NCI-H1048 (cell line): ENCODE results near the gene KLK1.

ENCODE experiments used
- DNase-seq: peaks from one replicate; lab custom pipeline; 2025; lab: John Stamatoyannopoulos, UW

The KLK1 gene

DNA sequence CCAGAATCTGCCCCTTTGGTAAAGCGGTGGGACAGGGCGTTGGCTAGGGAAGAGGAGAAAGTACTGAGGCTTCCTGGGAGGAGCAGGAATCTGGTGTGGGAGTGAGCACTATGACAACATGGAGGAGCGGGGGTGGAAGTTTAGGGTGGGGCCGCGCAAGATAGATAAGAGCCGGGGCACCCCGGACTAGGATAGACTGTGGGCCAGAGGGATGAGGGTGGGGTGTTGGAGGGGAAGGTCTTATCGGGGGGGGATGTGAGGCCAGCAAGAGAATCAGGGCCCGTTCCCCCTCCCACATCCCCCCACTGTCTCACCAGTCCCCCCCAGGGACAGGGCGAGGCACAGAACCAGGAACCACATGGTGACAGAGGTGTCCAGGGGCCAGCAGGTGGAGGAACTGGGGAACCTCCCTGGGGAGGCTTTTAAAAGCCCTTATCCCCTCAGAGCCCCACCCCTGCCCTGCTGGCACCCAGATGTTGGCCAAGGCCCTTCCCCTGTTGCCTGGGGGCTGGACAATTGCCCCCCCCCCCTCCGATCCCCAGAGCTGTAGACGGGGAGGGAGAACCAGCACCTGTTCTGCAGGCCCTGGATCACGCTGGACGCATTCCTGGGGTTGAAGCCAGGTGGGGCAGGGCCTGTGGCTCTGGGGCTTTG lies at the start of gene KLK1:
Gene KLK1, minus strand, starts transcription at position 399 of the 654 bp plus-strand sequence. Its CDS starts 39 bp downstream, at position 360.
- no peak for DNase-seq

DNA sequence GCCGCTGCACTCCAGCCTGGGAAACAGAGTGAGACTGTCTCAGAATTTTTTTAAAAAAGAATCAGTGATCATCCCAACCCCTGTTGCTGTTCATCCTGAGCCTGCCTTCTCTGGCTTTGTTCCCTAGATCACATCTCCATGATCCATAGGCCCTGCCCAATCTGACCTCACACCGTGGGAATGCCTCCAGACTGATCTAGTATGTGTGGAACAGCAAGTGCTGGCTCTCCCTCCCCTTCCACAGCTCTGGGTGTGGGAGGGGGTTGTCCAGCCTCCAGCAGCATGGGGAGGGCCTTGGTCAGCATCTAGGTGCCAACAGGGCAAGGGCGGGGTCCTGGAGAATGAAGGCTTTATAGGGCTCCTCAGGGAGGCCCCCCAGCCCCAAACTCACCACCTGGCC lies 49.5 kb upstream of the KLK1 start, which contains the start of gene KLK2:
Gene KLK2, plus strand, starts transcription at position 384 of the 400 bp plus-strand sequence. CDS start 35 bp downstream, outside the sequence.
- DNase-seq: no peak

DNA sequence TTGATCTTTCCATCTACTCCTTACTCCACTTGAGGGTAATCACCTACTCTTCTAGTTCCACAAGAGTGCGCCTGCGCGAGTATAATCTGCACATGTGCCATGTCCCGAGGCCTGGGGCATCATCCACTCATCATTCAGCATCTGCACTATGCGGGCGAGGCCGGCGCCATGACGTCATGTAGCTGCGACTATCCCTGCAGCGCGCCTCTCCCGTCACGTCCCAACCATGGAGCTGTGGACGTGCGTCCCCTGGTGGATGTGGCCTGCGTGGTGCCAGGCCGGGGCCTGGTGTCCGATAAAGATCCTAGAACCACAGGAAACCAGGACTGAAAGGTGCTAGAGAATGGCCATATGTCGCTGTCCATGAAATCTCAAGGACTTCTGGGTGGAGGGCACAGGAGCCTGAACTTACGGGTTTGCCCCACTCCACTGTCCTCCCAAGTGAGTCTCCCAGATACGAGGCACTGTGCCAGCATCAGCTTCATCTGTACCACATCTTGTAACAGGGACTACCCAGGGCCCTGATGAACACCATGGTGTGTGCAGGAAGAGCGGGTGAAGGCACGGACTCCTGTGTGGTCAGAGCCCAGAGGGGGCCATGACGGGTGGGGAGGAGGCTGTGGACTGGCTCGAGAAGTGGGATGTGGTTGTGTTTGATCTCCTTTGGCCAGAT lies 47.0 kb upstream of the KLK1 start:
- no peak for DNase-seq

DNA sequence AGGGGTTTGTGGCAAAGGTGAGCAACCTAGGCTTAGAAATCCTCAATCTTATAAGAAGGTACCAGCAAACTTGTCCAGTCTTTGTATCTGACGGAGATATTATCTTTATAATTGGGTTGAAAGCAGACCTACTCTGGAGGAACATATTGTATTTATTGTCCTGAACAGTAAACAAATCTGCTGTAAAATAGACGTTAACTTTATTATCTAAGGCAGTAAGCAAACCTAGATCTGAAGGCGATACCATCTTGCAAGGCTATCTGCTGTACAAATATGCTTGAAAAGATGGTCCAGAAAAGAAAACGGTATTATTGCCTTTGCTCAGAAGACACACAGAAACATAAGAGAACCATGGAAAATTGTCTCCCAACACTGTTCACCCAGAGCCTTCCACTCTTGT lies 45.9 kb upstream of the KLK1 start:
- no peak for DNase-seq

DNA sequence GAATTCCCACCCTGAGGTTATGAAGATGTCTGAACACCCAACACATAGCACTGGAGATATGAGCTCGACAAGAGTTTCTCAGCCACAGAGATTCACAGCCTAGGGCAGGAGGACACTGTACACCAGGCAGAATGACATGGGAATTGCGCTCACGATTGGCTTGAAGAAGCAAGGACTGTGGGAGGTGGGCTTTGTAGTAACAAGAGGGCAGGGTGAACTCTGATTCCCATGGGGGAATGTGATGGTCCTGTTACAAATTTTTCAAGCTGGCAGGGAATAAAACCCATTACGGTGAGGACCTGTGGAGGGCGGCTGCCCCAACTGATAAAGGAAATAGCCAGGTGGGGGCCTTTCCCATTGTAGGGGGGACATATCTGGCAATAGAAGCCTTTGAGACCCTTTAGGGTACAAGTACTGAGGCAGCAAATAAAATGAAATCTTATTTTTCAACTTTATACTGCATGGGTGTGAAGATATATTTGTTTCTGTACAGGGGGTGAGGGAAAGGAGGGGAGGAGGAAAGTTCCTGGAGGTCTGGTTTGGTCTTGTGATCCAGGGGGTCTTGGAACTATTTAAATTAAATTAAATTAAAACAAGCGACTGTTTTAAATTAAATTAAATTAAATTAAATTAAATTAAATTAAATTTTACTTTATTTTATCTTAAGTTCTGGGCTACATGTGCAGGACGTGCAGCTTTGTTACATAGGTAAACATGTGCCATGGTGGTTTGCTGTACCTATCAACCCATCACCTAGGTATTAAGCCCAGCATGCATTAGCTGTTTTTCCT lies 38.1 kb upstream of the KLK1 start:
- DNase-seq: no peak

DNA sequence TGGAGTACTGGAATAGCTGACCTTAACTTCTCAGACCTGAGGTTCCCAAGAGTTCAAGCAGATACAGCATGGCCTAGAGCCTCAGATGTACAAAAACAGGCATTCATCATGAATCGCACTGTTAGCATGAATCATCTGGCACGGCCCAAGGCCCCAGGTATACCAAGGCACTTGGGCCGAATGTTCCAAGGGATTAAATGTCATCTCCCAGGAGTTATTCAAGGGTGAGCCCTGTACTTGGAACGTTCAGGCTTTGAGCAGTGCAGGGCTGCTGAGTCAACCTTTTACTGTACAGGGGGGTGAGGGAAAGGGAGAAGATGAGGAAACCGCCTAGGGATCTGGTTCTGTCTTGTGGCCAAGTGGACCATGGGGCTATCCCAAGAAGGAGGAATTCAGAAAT lies 37.4 kb upstream of the KLK1 start:
- no peak for DNase-seq

DNA sequence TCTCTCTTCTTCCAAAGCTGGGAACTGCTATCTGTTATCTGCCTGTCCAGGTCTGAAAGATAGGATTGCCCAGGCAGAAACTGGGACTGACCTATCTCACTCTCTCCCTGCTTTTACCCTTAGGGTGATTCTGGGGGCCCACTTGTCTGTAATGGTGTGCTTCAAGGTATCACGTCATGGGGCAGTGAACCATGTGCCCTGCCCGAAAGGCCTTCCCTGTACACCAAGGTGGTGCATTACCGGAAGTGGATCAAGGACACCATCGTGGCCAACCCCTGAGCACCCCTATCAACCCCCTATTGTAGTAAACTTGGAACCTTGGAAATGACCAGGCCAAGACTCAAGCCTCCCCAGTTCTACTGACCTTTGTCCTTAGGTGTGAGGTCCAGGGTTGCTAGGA lies 36.3 kb upstream of the KLK1 start:
- no peak for DNase-seq

DNA sequence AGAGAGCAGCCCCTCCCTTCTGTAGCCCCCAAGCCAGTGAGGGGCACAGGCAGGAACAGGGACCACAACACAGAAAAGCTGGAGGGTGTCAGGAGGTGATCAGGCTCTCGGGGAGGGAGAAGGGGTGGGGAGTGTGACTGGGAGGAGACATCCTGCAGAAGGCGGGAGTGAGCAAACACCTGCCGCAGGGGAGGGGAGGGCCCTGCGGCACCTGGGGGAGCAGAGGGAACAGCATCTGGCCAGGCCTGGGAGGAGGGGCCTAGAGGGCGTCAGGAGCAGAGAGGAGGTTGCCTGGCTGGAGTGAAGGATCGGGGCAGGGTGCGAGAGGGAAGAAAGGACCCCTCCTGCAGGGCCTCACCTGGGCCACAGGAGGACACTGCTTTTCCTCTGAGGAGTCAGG lies 35.3 kb upstream of the KLK1 start:
- no peak for DNase-seq

DNA sequence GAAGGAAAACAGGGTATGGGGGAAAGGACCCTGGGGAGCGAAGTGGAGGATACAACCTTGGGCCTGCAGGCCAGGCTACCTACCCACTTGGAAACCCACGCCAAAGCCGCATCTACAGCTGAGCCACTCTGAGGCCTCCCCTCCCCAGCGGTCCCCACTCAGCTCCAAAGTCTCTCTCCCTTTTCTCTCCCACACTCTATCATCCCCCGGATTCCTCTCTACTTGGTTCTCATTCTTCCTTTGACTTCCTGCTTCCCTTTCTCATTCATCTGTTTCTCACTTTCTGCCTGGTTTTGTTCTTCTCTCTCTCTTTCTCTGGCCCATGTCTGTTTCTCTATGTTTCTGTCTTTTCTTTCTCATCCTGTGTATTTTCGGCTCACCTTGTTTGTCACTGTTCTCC lies 33.8 kb upstream of the KLK1 start:
- no peak for DNase-seq

DNA sequence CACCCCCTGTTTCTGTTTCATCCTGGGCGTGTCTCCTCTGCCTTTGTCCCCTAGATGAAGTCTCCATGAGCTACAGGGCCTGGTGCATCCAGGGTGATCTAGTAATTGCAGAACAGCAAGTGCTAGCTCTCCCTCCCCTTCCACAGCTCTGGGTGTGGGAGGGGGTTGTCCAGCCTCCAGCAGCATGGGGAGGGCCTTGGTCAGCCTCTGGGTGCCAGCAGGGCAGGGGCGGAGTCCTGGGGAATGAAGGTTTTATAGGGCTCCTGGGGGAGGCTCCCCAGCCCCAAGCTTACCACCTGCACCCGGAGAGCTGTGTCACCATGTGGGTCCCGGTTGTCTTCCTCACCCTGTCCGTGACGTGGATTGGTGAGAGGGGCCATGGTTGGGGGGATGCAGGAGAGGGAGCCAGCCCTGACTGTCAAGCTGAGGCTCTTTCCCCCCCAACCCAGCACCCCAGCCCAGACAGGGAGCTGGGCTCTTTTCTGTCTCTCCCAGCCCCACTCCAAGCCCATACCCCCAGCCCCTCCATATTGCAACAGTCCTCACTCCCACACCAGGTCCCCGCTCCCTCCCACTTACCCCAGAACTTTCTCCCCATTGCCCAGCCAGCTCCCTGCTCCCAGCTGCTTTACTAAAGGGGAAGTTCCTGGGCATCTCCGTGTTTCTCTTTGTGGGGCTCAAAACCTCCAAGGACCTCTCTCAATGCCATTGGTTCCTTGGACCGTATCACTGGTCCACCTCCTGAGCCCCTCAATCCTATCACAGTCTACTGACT lies 31.2 kb upstream of the KLK1 start, which contains the start of gene KLK3:
Gene KLK3, plus strand, starts transcription at position 280 of the 775 bp plus-strand sequence. Its CDS starts 41 bp downstream, at position 321.
- no peak for DNase-seq

DNA sequence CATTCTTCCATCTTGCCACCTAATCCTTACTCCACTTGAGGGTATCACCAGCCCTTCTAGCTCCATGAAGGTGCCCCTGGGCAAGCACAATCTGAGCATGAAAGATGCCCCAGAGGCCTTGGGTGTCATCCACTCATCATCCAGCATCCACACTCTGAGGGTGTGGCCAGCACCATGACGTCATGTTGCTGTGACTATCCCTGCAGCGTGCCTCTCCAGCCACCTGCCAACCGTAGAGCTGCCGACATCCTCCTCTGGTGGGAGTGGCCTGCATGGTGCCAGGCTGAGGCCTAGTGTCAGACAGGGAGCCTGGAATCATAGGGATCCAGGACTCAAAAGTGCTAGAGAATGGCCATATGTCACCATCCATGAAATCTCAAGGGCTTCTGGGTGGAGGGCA lies 28.0 kb upstream of the KLK1 start:
- DNase-seq: no peak

DNA sequence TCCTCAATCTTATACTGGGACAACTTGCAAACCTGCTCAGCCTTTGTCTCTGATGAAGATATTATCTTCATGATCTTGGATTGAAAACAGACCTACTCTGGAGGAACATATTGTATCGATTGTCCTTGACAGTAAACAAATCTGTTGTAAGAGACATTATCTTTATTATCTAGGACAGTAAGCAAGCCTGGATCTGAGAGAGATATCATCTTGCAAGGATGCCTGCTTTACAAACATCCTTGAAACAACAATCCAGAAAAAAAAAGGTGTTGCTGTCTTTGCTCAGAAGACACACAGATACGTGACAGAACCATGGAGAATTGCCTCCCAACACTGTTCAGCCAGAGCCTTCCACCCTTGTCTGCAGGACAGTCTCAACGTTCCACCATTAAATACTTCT lies 27.2 kb upstream of the KLK1 start:
- DNase-seq: no peak

DNA sequence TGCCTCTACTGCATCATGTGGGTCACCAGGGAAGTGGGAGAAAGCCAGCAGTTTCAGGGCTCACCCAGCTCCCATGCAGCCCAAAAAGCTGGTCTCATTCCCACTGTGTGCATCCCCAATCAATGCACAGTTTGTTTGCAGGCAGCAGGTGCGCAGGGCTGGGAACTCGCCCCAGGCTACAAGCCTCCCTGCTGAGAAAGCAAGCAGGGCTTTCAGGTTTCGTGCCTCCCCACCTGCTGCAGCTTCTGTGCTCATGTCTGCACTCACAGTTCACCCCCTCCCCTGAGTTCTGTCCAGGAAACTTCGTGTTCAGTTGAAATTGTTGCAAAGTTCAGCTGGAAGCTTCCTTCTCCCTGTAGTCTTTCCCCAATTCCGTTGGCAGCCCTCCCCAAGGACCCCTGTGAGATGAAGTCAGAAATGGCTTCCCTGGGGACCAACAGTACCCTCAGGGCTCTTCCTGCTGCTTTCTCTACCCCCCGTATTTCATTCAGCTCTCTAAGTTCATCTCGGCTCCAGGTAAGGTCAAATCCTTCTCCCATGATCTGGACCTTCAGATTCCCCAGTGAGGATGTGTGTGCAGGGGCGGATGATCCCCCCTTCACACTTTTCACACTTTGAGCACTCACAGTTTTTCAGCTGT lies 20.8 kb upstream of the KLK1 start:
- no peak for DNase-seq

DNA sequence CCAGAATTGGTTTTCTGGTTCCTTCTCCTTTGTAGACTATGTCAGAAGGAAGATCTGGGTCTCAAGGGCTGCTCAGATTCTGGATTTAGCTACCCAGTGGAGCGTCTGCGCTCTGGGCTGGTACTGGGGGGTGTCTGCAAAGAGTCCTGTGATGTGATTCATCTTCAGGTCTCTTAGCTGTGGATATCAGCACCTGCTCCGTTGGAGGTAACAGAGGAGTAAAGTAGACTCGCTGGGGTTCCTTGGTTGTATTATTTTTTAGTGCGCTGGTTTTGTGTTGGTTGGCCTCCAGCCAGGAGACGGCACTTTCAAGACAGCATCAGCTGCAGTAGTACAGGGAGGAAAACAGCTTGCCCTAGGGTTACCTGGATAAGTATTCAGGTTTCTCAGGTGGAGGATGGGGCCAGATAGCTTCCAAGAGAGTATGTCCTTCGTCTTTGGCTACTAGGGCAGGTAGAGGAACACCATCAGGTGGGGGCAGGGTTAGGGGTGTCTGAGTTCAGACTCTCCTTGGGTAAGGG lies 20.2 kb upstream of the KLK1 start:
- DNase-seq: no peak

DNA sequence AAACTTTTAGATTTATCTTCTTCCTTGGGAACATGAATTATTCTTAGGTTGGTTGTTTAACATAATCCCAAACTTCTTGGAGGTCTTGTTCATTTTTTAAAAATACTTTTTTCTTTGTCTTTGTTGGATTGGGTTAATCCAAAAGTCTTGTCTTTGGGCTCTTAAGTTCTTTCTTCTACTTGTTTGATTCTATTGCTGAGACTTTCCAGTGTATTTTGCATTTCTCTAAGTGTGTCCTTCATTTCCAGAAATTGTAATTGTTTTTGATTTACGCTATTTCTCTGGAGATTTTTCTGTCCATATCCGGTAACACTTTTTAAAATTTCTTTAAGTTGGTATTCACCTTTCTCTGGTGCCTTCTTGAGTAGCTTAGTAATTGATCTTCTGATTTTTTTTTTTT lies 19.6 kb upstream of the KLK1 start:
- no peak for DNase-seq

DNA sequence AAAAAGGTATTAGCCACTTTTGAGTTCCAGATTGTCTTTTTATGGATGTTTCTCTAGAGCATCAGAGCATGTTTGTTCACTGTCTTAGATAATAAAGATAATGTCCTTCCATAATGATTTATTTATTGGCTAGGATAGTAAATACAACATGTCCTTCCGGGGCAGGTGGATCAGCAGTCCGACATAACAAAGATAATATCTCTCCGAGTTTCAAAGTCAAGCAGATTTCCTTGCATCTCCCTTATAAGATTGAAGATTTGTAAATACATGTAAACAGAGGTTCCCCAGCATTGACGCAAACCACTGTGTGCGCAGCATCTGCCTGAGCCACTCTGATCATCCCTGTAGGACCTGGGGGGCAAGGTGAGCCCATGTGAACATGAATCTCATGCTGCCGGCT lies 18.5 kb upstream of the KLK1 start:
- no peak for DNase-seq

DNA sequence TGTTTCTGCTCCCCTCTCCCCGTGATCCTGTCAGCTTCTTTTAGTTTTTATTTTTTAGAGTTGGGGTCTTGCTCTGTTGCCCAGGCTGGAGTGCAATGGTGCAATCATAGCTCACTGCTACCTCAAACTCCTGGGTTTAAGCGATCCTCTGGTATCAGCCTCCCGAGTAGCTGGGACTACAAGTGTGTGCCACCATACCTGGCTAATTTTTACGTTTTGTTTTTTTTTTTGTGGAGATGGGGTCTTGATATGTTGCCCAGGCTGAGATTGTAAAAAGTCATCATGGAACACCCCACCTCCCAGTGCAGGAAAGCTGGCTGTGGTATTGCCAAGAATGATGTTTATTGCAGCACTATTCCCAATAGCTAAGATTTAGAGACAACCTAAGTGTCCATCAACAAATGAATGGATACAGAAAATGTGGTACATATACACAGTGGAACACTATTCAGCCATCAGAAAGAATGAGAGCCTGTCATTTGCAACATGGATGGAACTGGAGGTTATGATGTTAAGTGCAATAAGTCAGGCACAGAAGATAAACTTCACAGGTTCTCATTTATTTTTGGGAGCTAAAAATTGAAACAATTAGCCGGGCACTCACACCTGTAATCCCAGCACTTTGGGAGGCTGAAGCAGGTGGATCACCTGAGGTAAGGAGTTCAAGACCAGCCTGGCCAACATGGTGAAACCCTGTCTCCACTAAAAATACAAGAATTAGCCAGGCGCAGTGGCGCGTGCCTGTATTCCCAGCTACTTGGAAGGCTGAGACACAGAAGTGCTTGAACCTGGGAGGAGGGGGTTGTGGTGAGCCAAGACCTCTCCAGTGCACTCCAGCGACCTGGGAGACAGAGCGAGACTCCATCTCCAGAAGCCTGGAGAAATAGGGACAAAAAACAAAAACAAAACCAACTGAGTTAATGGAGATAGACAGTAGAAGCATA lies 16.4 kb upstream of the KLK1 start:
- DNase-seq: no peak

DNA sequence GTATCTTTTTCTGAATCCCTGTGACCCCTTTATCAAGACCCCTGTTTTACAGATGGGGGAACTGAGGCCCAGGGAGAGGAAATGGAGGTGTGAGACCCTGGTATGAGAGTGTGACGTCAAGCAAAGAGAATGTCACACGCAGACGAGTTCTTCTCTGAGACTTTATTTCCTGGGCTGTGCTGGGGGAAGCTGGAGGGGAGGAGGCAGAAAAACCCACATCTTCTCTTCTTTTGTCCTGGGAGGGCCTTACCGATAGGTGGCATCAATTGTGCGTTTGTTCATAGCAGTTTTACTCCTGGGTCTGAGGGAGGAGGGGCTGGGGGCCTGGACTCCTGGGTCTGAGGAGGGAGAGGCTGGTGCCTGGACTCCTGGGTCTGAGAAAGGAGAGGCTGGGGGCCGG lies 14.7 kb upstream of the KLK1 start:
- DNase-seq: no peak

DNA sequence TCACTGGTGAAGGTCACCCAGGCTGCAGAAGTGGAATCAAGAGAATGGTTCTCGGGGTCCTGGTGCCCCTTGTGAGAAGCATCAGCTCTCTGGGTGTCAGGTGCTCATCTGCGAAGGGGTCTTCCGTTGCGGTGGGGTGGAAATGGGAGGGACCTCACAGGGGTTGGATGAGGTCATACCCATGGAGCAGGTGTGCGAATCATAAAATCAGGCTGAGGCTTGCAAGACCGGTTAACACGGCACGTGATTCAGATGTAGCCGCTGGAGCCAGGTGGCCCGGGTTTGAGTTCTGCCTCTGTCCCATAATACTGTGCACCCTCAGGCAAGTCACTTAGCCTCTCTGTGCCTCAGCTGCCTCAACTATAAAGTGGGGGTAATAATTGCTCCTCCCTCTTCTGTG lies 13.7 kb upstream of the KLK1 start:
- DNase-seq: no peak

DNA sequence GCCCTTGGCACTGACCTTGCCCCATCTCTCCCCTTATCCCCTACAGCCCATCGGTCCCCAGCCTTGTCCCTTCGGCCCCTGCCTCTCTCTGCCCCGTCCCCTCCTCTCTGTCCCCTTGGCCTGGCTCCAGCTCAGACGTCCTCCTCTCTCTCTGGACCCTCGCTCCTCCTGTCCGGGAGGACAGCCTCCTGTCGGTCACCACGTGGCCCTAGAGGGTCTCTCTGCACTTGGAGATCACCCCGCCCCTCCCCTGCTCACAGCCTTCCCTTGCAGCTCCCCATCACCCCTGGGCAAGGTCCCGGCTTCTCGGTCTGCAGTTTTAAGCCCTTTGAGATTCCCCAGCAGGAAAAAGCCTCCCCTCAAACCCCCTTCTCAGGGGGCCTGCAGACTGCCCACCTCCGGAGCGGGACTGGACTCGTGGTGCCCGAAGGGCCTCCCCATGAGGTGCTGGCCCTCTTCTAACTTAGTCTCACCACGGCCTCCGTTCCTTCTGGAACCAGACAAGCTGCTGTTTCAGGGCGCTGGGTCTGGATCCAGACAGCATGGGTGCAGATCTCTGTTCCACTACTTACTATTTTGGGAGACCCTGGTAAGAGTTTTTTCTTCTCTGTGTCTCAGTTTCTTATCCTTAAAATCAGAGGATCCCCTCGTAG lies 13.1 kb upstream of the KLK1 start:
- no peak for DNase-seq
